Embryonic facial prominence (tissue), 1 donor: ENCODE results near the gene GAS7.

ENCODE experiments used
- DNase-seq: peaks from one replicate; pipeline ENCODE4 v3.0.0-alpha.2; 2016; ENCODE audit errors: extremely low spot score

Gene GAS7

GRCh38 chr17:9917131-9917530 lies 281.3 kb downstream of the GAS7 start:
- no peak for DNase-seq

GRCh38 chr17:9916108-9916507 lies 282.3 kb downstream of the GAS7 start:
- DNase-seq, result no peak

- DNase-seq, result no peak
Measured at GRCh38 chr17:9913476-9913875, 284.9 kb downstream of the GAS7 start.

- DNase-seq, result no peak
Measured at GRCh38 chr17:9912121-9913099, 286.0 kb downstream of the GAS7 start.

GRCh38 chr17:9911089-9911488 lies 287.3 kb downstream of the GAS7 start:
- DNase-seq, result no peak

- DNase-seq, result no peak
Measured at GRCh38 chr17:9908649-9909042, 289.8 kb downstream of the GAS7 start.

- no peak for DNase-seq
Measured at GRCh38 chr17:9907883-9908648, 290.3 kb downstream of the GAS7 start.

GRCh38 chr17:9907131-9907530 lies 291.3 kb downstream of the GAS7 start:
- DNase-seq, result no peak

- DNase-seq, result no peak
Measured at GRCh38 chr17:9906616-9907015, 291.8 kb downstream of the GAS7 start.

GRCh38 chr17:9905902-9906301 lies 292.5 kb downstream of the GAS7 start:
- DNase-seq, result no peak

GRCh38 chr17:9905078-9905415 lies 293.4 kb downstream of the GAS7 start, which contains the start of gene RCVRN:
RCVRN (minus strand) TSS chr17:9905271; CDS start chr17:9905180, 91 bp downstream.
- no peak for DNase-seq

- no peak for DNase-seq
Measured at GRCh38 chr17:9904277-9905077, 293.9 kb downstream of the GAS7 start.

GRCh38 chr17:9902120-9902519 lies 296.3 kb downstream of the GAS7 start:
- DNase-seq, result no peak

- DNase-seq, result peak; percentile 34
Measured at GRCh38 chr17:9900784-9901183, 297.6 kb downstream of the GAS7 start.

- no peak for DNase-seq
Measured at GRCh38 chr17:9900044-9900594, 298.3 kb downstream of the GAS7 start.

- no peak for DNase-seq
Measured at GRCh38 chr17:9899280-9900043, 298.9 kb downstream of the GAS7 start.

GRCh38 chr17:9898812-9899211 lies 299.6 kb downstream of the GAS7 start:
- DNase-seq, result no peak

- no peak for DNase-seq
Measured at GRCh38 chr17:9897372-9897968, 300.9 kb downstream of the GAS7 start.

- no peak for DNase-seq
Measured at GRCh38 chr17:9895923-9896322, 302.5 kb downstream of the GAS7 start.

GRCh38 chr17:9894231-9894630 lies 304.2 kb downstream of the GAS7 start:
- DNase-seq, result no peak
